HepG2 (cell line): ENCODE data around the gene EMC1. TPM values are rescaled to one million over a fixed set of nuclear protein-coding genes. Genes with fewer than 3 reads are reported as not detected.

Source experiments
- ATAC-seq: fragments of 200-7000 bp; cut with Tn5 transposase; 3 replicates; pipeline ENCODE4 v1.9.1; 2020; ENCODE audit warnings: mild to moderate bottlenecking, moderate library complexity
- BruUV-seq: library from RNA; stranded (reverse); fragments of 400-500 nt; replicated peaks from 2 replicates; lab custom pipeline; 2021; lab: Mats Ljungman, UMichigan
- CTCF ChIA-PET: fragments of 300-600 bp; formaldehyde crosslinking; extraction: SDS; loops from one replicate; lab custom pipeline; 2021; ENCODE audit warnings: low total read pairs, inconsistent platforms, low intra/inter-chr PET ratio; lab: Yijun Ruan, JAX
- POLR2A ChIA-PET: fragments of 350-600 bp; sonication (Branson Sonifier 250); formaldehyde crosslinking; loops from one replicate; lab custom pipeline; 2020; ENCODE audit warnings: antibody characterized with exemption, inconsistent platforms; lab: Yijun Ruan, JAX
- DNase-seq: peaks from one replicate; pipeline ENCODE4 v3.0.0-alpha.2; 2015; ENCODE audit warnings: low spot score
- FAIRE-seq: peaks from 3 replicates; lab custom pipeline; 2011; peaks lifted over from hg19 to GRCh38; lab: Jason Lieb, UNC
- H2AFZ ChIP-seq: one replicate; pipeline ENCODE4 v1.6.1; 2011; ENCODE audit warnings: low read length, inconsistent platforms
- H3K27ac ChIP-seq: fragments of 300-600 bp; 3 replicates; pipeline ENCODE4 v1.8.0; 2011; ENCODE audit warnings: mixed run types, mild to moderate bottlenecking, mixed read lengths, low read length, inconsistent platforms; ENCODE audit not compliant: insufficient read depth; ENCODE audit errors: extremely low read length
- H3K27me3 ChIP-seq, 2 experiments: fragments of 200-600 bp in 1 of 2; 2 replicates in 1 of 2; 3 replicates in 1 of 2; pipeline versions ENCODE4 v1.6.0 to v1.8.0; 2011; ENCODE audit warnings: low read length in 2 of 2, mild to moderate bottlenecking in 2 of 2, moderate library complexity in 2 of 2, inconsistent platforms in 1 of 2; ENCODE audit not compliant: insufficient read depth in 2 of 2, control insufficient read depth in 1 of 2
- H3K36me3 ChIP-seq, 2 experiments: fragments of 200-600 bp in 1 of 2; replicated peaks in 1 of 2; 2 replicates in 1 of 2; 3 replicates in 1 of 2; pipeline versions ENCODE4 v1.5.1 to v1.8.0; 2011; ENCODE audit warnings: low read length in 2 of 2, inconsistent platforms in 1 of 2; ENCODE audit not compliant: insufficient read depth in 2 of 2, control insufficient read depth in 1 of 2
- H3K4me1 ChIP-seq: 2 replicates; pipeline ENCODE4 v1.5.1; 2012; ENCODE audit warnings: low read length, inconsistent platforms; ENCODE audit not compliant: insufficient read depth
- H3K4me2 ChIP-seq: 2 replicates; pipeline ENCODE4 v1.6.0; 2011; ENCODE audit warnings: low read depth, low read length, inconsistent platforms
- H3K4me3 ChIP-seq, 3 experiments: fragments of 200-600 bp in 1 of 3; sonication (generic), shearing (Covaris generic) in 1 of 3; replicated peaks in 1 of 3; 2 replicates each; pipeline ENCODE4 v1.5.1; 2011 to 2016; ENCODE audit warnings: low read length in 3 of 3, inconsistent platforms in 2 of 3, low read depth in 2 of 3, mild to moderate bottlenecking in 2 of 3, control low read depth in 1 of 3, mixed read lengths in 1 of 3; ENCODE audit not compliant: insufficient read depth in 1 of 3
- H3K79me2 ChIP-seq: one replicate; pipeline ENCODE4 v1.6.1; 2011; ENCODE audit warnings: low read length, inconsistent platforms; ENCODE audit not compliant: insufficient read depth
- H3K9ac ChIP-seq: 2 replicates; pipeline ENCODE4 v1.6.0; 2011; ENCODE audit warnings: mild to moderate bottlenecking, low read depth, low read length, inconsistent platforms; ENCODE audit not compliant: insufficient read depth
- H3K9me3 ChIP-seq: 2 replicates; pipeline ENCODE4 v1.5.1; 2012; ENCODE audit warnings: mild to moderate bottlenecking, low read length
- H4K20me1 ChIP-seq: 2 replicates; pipeline ENCODE4 v1.6.0; 2011; ENCODE audit warnings: inconsistent platforms, mild to moderate bottlenecking, low read length, moderate library complexity; ENCODE audit not compliant: insufficient read depth
- ARNTL ChIP-seq: sonication (generic); formaldehyde crosslinking; IDR thresholded peaks from 2 replicates; pipeline ENCODE4 v1.4.0; 2020; ENCODE audit warnings: mild to moderate bottlenecking, missing genetic modification reagents
- ASH2L ChIP-seq: fragments of 300-600, 200-600 bp; sonication (generic); IDR thresholded peaks from 2 replicates; pipeline ENCODE4 v1.7.0; 2017; ENCODE audit warnings: low read depth, mild to moderate bottlenecking, moderate library complexity, mixed read lengths, low read length; ENCODE audit not compliant: insufficient read length
- DPF2 ChIP-seq: sonication (generic); formaldehyde crosslinking; IDR thresholded peaks from 2 replicates; pipeline ENCODE4 v1.4.0; 2020; ENCODE audit warnings: mild to moderate bottlenecking, low read depth, missing genetic modification reagents, borderline replicate concordance
- ETV6 ChIP-seq: sonication (generic); formaldehyde crosslinking; conservative IDR thresholded peaks from 2 replicates; pipeline ENCODE4 v1.4.0; 2020; ENCODE audit warnings: missing genetic modification reagents
- NCOA2 ChIP-seq: sonication (generic); formaldehyde crosslinking; IDR thresholded peaks from 2 replicates; pipeline ENCODE4 v1.8.0; 2022; ENCODE audit warnings: inconsistent platforms
- PHF21A ChIP-seq: sonication (generic); formaldehyde crosslinking; IDR thresholded peaks from 2 replicates; pipeline ENCODE4 v1.5.0; 2020; ENCODE audit warnings: mild to moderate bottlenecking, missing genetic modification reagents
- ZNF672 ChIP-seq: sonication (generic); formaldehyde crosslinking; IDR thresholded peaks from 2 replicates; pipeline ENCODE4 v1.8.1; 2022; ENCODE audit warnings: missing genetic modification reagents
- ZNF781 ChIP-seq: sonication (generic); formaldehyde crosslinking; IDR thresholded peaks from 2 replicates; pipeline ENCODE4 v1.5.1; 2020; ENCODE audit warnings: borderline replicate concordance, mild to moderate bottlenecking, missing genetic modification reagents; ENCODE audit errors: not compliant biosample characterization
- ZNF782 ChIP-seq: sonication (generic); formaldehyde crosslinking; IDR thresholded peaks from 2 replicates; pipeline ENCODE4 v1.4.0; 2020; ENCODE audit warnings: missing genetic modification reagents, mild to moderate bottlenecking, borderline replicate concordance
- WGBS: methylation state at CpG from one replicate; pipeline ENCODE4 v1.1.6; 2017; ENCODE audit warnings: low lambda C conversion rate; 5-methylcytosine and 5-hydroxymethylcytosine counted together
- in situ Hi-C: cut with HindIII; loops from 2 replicates; pipeline ENCODE4 v1.10.0; 2017; ENCODE audit warnings: low pct_unique_long_range_greater_than_20kb; ENCODE audit not compliant: extremely low pct_ligation_motif_present
- intact Hi-C: fragments of 100-400 bp; cut with micrococcal nuclease; formaldehyde crosslinking; loops from one replicate; pipeline ENCODE4 v1.10.0; 2022; ENCODE audit not compliant: unreplicated experiment
- polyA plus RNA-seq, 8 experiments: library from polyadenylated mRNA; depleted of rRNA in 3 of 8; stranded (reverse) in 7 of 8; unstranded in 1 of 8; fragments of >200 nt; fragmentation: Illumina TruSeq in 4 of 8; extraction: Trizol in 4 of 8; gene quantifications; 2 replicates each; pipeline versions ENCODE4 v1.2.1 to v1.2.3, GENCODE V29; 2011 to 2016; ENCODE audit warnings: low read depth in 4 of 8, missing spikeins in 1 of 8, mixed read lengths in 1 of 8; ENCODE audit not compliant: insufficient read depth in 1 of 8
- total RNA-seq, 5 experiments: library from RNA; depleted of rRNA; stranded (reverse); fragments of >200 nt; fragmentation: Illumina TruSeq; extraction: Trizol; gene quantifications; 2 replicates each; pipeline ENCODE4 v1.2.3, GENCODE V29; 2016; ENCODE audit warnings: low read depth in 1 of 5
- TF ChIP-seq, protein P1 (sequence below): sonication (generic); formaldehyde crosslinking; conservative IDR thresholded peaks from 2 replicates; pipeline ENCODE4 v1.4.0; 2020; ENCODE audit warnings: mild to moderate bottlenecking, missing genetic modification reagents, moderate library complexity
- TF ChIP-seq, protein P2 (sequence below): sonication (generic); formaldehyde crosslinking; IDR thresholded peaks from 2 replicates; pipeline ENCODE4 v1.5.0; 2020; ENCODE audit warnings: missing genetic modification reagents, mild to moderate bottlenecking, borderline replicate concordance
- TF ChIP-seq, protein P3 (sequence below): sonication (generic); formaldehyde crosslinking; IDR thresholded peaks from 2 replicates; pipeline ENCODE4 v1.5.0; 2020; ENCODE audit warnings: missing genetic modification reagents
- TF ChIP-seq, protein P4 (sequence below): sonication (generic); formaldehyde crosslinking; IDR thresholded peaks from 2 replicates; pipeline ENCODE4 v1.4.0; 2020; ENCODE audit warnings: mild to moderate bottlenecking, missing genetic modification reagents, borderline replicate concordance

EMC1 gene
- total and polyA plus RNA-seq, 2 of the 13 experiments (the other 11 are each of a cell fraction or from before 2014, with no cell fraction given) = 38.0 to 61.3 TPM

DNA sequence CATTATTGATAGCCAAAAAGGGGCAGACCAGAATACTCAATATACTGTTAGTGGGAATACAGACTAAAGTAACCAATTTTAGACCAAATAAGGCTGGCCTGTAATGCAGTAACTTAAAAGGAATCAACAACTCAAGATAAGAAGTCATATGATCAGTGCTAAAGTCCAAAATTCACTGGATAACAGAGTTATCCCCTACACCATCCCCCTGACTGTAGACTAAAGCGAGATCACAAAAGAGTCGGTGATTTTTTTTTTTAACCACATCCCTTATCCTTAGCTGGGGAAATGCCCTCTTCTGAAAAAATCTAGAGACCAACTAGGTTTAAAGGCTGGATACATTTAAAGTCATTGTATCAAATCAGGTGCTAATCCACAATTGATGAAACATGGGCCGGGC, 48.9 kb downstream of the EMC1 start:
- H3K27ac ChIP-seq = peak overlapping the region; percentile 43
- H3K36me3 ChIP-seq = peaks cover 23 to 53% of the 10 kb centered on the region in 2 experiments
- intact Hi-C loops (no loop called here), in situ Hi-C loops (no loop called here)
- peak overlapping the region; percentile 34 for H3K4me2 ChIP-seq
- no peaks in the 10 kb centered on the region; a peak in 1 of 5 replicates for H3K27me3 ChIP-seq
- ChIA-PET POLR2A (interaction anchor here (1.0 kb wide), 1 partner anchor 8 kb away, joined by 6 read pairs; no protein-coding TSS in a partner anchor), CTCF (no interaction called here)
- H3K9ac ChIP-seq = no peak overlapping the region
- H3K79me2 ChIP-seq = peaks cover 84% of the 10 kb centered on the region
- H2AFZ ChIP-seq = no peak overlapping the region
- no peaks in the 10 kb centered on the region for H3K9me3 ChIP-seq
- no peak for FAIRE-seq
- 61% methylated on average over 3 of the region's 3 CpGs for WGBS
- peak; percentile 62 for DNase-seq
- H3K4me1 ChIP-seq = peaks cover 63% of the 10 kb centered on the region
- ATAC-seq = peak; percentile 66
- no TSS peak for BruUV-seq
- peaks cover 31% of the 10 kb centered on the region for H4K20me1 ChIP-seq
- H3K4me3 ChIP-seq = no peak overlapping the region
- no peak for TF ChIP-seq ASH2L
- no peak for TF ChIP-seq ZNF781 (CRISPR knock-in tag)
- TF ChIP-seq, protein P1, sequence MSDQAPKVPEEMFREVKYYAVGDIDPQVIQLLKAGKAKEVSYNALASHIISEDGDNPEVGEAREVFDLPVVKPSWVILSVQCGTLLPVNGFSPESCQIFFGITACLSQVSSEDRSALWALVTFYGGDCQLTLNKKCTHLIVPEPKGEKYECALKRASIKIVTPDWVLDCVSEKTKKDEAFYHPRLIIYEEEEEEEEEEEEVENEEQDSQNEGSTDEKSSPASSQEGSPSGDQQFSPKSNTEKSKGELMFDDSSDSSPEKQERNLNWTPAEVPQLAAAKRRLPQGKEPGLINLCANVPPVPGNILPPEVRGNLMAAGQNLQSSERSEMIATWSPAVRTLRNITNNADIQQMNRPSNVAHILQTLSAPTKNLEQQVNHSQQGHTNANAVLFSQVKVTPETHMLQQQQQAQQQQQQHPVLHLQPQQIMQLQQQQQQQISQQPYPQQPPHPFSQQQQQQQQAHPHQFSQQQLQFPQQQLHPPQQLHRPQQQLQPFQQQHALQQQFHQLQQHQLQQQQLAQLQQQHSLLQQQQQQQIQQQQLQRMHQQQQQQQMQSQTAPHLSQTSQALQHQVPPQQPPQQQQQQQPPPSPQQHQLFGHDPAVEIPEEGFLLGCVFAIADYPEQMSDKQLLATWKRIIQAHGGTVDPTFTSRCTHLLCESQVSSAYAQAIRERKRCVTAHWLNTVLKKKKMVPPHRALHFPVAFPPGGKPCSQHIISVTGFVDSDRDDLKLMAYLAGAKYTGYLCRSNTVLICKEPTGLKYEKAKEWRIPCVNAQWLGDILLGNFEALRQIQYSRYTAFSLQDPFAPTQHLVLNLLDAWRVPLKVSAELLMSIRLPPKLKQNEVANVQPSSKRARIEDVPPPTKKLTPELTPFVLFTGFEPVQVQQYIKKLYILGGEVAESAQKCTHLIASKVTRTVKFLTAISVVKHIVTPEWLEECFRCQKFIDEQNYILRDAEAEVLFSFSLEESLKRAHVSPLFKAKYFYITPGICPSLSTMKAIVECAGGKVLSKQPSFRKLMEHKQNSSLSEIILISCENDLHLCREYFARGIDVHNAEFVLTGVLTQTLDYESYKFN (CRISPR knock-in tag) = 0 out of 2 replicates have a peak, but pooled peaks have one; percentile 31
- no peak for TF ChIP-seq ZNF782 (CRISPR knock-in tag)
- TF ChIP-seq, protein P2, sequence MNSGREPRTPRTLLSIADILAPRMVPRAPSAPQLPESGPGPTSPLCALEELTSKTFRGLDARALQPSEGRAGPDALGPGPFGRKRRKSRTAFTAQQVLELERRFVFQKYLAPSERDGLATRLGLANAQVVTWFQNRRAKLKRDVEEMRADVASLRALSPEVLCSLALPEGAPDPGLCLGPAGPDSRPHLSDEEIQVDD (CRISPR knock-in tag) = no peak
- TF ChIP-seq NCOA2 = no peak
- TF ChIP-seq ZNF672 = no peak
- no peak for TF ChIP-seq DPF2 (CRISPR knock-in tag)
- TF ChIP-seq, protein P3, sequence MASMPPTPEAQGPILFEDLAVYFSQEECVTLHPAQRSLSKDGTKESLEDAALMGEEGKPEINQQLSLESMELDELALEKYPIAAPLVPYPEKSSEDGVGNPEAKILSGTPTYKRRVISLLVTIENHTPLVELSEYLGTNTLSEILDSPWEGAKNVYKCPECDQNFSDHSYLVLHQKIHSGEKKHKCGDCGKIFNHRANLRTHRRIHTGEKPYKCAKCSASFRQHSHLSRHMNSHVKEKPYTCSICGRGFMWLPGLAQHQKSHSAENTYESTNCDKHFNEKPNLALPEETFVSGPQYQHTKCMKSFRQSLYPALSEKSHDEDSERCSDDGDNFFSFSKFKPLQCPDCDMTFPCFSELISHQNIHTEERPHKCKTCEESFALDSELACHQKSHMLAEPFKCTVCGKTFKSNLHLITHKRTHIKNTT (CRISPR knock-in tag) = no peak
- TF ChIP-seq ETV6 = no peak
- TF ChIP-seq ARNTL = no peak
- TF ChIP-seq PHF21A (CRISPR knock-in tag) = no peak
- TF ChIP-seq, protein P4, sequence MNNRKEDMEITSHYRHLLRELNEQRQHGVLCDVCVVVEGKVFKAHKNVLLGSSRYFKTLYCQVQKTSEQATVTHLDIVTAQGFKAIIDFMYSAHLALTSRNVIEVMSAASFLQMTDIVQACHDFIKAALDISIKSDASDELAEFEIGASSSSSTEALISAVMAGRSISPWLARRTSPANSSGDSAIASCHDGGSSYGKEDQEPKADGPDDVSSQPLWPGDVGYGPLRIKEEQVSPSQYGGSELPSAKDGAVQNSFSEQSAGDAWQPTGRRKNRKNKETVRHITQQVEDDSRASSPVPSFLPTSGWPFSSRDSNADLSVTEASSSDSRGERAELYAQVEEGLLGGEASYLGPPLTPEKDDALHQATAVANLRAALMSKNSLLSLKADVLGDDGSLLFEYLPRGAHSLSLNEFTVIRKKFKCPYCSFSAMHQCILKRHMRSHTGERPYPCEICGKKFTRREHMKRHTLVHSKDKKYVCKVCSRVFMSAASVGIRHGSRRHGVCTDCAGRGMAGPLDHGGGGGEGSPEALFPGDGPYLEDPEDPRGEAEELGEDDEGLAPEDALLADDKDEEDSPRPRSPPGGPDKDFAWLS (CRISPR knock-in tag) = no peak
